ENCODE measurements around the gene APBA1. TPM values are rescaled to one million over a fixed set of nuclear protein-coding genes. Genes with fewer than 3 reads are reported as not detected.

The APBA1 gene
- polyA plus RNA-seq, 6 donors from 2014 or later, result not detected

DNA sequence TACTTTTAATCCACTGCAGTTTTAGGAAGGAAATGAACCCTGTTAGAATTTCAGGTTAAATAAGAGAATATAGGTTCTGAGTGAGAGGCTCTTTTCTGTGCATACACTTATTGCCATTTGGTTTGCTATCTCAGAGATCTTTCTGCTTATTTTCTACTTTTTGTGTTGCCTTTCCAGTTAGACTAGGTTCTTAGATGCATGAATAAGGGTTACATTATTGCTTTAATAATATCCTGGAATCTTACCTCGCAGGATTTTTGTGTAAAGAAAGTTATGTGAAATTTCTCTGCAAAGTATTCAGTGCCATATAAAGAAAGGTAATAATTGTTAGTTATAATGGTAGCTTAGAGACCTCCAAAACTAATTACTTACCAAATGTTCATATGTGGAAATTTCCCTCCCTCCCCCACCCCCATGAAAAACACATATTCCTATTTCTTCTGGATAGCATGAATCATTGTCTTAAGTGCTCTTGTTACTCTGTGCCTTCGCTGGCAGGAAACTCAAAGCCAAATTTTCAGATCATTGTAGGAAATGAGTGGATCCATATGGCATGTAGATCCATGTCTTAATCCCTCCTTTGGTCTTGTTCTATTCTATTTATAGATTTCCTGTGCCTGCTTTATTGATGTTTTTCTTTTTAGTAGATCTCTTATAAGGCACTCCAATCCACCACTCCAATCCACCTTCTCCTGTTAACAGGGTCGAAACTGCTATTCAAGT is 2.7 kb upstream of the APBA1 start:
- H3K4me3 Mint-ChIP-seq, result peak overlapping the region in 4 of 8 donors; percentile 1 to 73 (median 26)
- ATAC-seq (ENCODE audit: low read depth in 2 of 2) (no peak), DNase-seq (no peak)
- peaks cover 11 to 12% (median 11%) of the 10 kb centered on the region in 3 donors for H3K4me1 Mint-ChIP-seq
- H3K36me3 Mint-ChIP-seq, result no peaks in the 10 kb centered on the region
- no peaks in the 10 kb centered on the region for H3K9me3 Mint-ChIP-seq
- H3K27me3 Mint-ChIP-seq, result peaks cover 30 to 54% (median 38%) of the 10 kb centered on the region in 3 donors
- H3K27ac Mint-ChIP-seq, result no peak overlapping the region

DNA sequence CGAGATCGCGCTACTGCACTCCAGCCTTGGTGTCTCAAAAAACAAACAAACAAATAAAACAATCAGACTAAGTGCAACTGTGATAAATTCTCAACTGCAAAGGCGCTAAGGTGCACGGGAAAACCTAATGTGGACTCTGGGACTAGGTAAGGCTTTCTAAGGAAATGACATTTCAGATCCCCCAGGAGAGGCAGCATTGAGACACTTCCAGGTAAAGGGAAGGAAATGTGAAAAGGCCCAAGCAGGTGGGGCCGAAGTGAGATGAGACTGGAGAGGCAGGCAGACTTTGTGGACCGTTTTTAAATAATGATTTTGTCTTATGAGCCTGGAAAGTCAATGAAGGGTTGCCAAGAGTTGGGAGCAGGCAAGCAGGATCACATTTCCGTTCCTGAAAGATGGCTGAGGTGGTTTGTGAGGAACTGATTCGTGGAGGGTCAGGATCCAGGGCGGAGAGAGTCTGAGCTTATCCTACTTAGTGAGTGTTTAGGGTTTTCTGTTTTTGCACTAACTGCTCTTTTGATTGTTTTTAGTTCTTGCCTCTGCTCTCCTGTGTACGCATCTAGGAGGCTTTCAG is 2.0 kb upstream of the APBA1 start:
- Mint-ChIP-seq H3K27ac (no peak overlapping the region), H3K9me3 (no peaks in the 10 kb centered on the region), H3K36me3 (no peaks in the 10 kb centered on the region), H3K4me3 (peak overlapping the region in 4 of 8 donors; percentile 1 to 73 (median 37)), H3K27me3 (peaks cover 30 to 54% (median 35%) of the 10 kb centered on the region in 3 donors), H3K4me1 (peaks cover 11 to 12% (median 11%) of the 10 kb centered on the region in 3 donors)
- DNase-seq (no peak), ATAC-seq (ENCODE audit: low read depth in 2 of 2) (no peak)

DNA sequence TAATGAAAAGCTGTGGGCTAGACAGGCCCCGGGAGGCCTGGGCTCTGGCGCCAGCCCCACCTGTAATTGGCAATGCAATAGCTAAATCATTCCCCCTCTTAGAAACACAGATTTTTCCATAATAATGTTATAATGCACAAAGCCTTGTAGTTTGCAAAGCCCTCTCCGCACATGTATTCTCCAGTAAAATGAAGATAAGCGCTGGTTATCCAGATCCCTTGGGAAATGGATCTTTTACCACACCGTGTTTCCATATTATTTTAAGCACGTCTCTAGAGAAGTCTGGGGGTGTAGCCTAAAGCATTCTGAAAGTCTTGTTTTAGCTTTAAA is 1.1 kb upstream of the APBA1 start:
- H3K4me1 Mint-ChIP-seq, result peaks cover 11 to 12% (median 11%) of the 10 kb centered on the region in 3 donors
- H3K27me3 Mint-ChIP-seq, result peaks cover 28 to 48% (median 30%) of the 10 kb centered on the region in 3 donors
- DNase-seq, result no peak
- ATAC-seq (ENCODE audit: low read depth in 2 of 2), result no peak
- H3K9me3 Mint-ChIP-seq, result no peaks in the 10 kb centered on the region
- peak overlapping the region; percentile 73 to 91 (median 82) for H3K4me3 Mint-ChIP-seq
- H3K27ac Mint-ChIP-seq, result no peak overlapping the region
- no peaks in the 10 kb centered on the region for H3K36me3 Mint-ChIP-seq

DNA sequence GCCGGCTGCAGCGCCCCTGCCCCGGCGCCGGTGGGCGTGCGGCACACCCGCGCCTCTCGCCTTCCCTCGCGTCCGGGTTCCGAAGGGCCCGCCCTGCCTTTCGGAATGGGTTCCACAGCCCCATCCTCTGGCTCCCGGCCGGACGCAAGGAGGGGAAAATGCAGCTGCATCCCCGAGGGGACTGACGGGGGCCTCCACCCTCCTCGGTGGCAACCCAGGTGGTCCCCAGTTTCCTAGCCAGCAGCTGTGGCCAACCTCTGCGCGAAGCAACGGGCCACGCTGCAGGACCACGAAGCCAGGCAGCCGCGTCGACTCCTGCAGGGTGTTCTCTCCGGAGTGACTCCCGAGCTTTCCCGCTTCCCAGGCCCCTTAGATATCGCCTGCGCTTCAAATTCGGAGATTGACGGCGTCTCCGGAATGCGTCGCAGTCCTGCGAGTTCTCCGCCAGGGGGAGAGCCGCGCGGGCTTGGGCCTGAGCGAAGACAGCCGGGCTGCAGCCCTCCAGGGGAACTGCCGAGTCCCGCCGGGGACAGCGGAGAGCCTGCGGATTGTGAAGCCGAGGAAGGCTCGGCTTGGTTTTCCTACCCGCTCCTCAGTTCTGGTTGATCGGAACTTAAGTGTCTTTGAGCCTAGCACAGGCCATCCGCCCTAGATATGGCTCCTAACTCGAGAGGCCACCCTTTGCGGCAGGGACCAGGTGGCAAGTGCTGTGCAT is 582 bp upstream of the APBA1 start:
- Mint-ChIP-seq H3K4me1 (peaks cover 11 to 12% (median 11%) of the 10 kb centered on the region in 3 donors), H3K4me3 (peak overlapping the region; percentile 73 to 91 (median 82)), H3K9me3 (no peaks in the 10 kb centered on the region), H3K27me3 (peaks cover 28 to 48% (median 30%) of the 10 kb centered on the region in 3 donors), H3K36me3 (no peaks in the 10 kb centered on the region), H3K27ac (peak overlapping the region in 1 of 6 donors; percentile 15)
- ATAC-seq (ENCODE audit: low read depth in 2 of 2) (peak; percentile 88), DNase-seq (peak; percentile 46)

DNA sequence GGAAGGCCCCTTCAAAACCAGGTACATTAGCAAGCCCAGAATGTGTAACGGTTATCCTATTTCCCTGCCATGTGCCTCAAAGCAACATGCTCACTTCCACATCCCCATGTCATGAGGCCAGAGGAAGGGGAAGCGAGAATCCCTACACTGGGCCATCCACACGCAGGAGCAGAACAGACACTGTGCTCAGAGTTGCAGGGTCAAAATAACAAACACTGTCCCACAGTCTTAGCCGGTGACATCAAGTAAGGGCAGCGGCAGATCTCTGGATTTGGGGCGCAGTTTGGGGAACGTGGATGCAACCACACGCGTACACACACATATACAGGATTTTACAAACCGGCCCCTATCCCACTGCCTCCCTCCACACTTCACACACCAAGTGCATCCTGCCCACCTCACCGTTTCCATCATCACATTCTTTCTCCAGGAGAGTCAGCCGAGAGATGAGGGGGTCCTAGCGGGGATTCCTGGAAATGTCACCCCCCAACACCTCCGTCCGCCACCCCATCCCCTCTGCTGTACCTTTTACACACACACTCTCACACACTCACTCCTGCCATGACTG is 776 bp downstream of the APBA1 start:
- Mint-ChIP-seq H3K4me3 (peak overlapping the region; percentile 51 to 86 (median 76)), H3K36me3 (no peaks in the 10 kb centered on the region), H3K27me3 (peaks cover 23 to 42% (median 30%) of the 10 kb centered on the region in 3 donors), H3K4me1 (peaks cover 11 to 12% (median 11%) of the 10 kb centered on the region in 3 donors), H3K27ac (no peak overlapping the region), H3K9me3 (no peaks in the 10 kb centered on the region)
- ATAC-seq (ENCODE audit: low read depth in 2 of 2), result no peak
- DNase-seq, result no peak

DNA sequence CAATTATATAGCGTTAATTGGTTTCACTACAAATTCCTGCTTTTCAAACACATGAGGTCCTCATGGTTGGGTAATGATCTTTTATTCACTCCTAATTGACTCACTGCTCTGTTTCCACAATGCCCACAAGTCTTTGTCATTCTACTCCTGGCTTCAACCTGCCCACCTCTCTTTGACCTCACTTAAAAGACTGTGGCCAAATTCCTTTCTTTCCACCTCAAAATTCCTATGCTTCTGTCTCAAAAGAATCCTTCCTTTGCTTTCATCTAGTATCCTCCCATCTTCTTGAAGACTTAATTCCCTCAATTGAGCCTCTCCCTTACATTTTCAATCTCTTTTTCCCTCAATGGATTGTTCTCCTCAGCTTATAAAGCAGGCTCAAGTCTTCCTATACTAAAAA is 4.9 kb downstream of the APBA1 start:
- no peak for ATAC-seq (ENCODE audit: low read depth in 2 of 2)
- peaks cover 23 to 27% (median 24%) of the 10 kb centered on the region in 3 donors for H3K27me3 Mint-ChIP-seq
- H3K4me3 Mint-ChIP-seq, result no peak overlapping the region

DNA sequence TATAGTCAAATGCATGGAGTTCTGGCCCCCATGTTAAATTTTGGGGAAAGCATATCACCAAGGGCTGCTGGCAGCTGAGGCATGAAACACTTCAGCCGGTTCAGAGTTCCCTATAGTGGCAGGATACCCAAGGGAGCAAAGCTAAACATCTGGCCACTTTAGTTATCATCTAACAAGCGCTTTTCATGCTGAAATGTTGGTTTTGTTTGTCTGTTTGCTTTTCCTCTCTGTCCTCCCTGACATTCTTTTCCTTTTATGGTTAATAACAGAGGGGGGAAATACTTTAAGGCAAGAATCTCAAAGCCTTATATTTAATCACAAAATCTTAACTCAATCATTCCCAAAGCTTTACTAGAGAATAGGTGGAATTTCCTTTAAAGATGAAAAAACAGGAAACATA is 11.9 kb downstream of the APBA1 start:
- Mint-ChIP-seq H3K27ac (no peak overlapping the region), H3K4me3 (no peak overlapping the region), H3K27me3 (peaks cover 23 to 34% (median 30%) of the 10 kb centered on the region in 3 donors), H3K9me3 (no peaks in the 10 kb centered on the region), H3K4me1 (no peaks in the 10 kb centered on the region), H3K36me3 (no peaks in the 10 kb centered on the region)
- ATAC-seq (ENCODE audit: low read depth in 2 of 2) (no peak), DNase-seq (no peak)

More for the DNA sequence above, 4.9 kb downstream of the APBA1 start:
- Mint-ChIP-seq H3K9me3 (no peaks in the 10 kb centered on the region), H3K36me3 (no peaks in the 10 kb centered on the region), H3K27ac (no peak overlapping the region), H3K4me1 (peaks cover 4 to 7% (median 6%) of the 10 kb centered on the region in 3 donors)
- DNase-seq, result no peak

DNA sequence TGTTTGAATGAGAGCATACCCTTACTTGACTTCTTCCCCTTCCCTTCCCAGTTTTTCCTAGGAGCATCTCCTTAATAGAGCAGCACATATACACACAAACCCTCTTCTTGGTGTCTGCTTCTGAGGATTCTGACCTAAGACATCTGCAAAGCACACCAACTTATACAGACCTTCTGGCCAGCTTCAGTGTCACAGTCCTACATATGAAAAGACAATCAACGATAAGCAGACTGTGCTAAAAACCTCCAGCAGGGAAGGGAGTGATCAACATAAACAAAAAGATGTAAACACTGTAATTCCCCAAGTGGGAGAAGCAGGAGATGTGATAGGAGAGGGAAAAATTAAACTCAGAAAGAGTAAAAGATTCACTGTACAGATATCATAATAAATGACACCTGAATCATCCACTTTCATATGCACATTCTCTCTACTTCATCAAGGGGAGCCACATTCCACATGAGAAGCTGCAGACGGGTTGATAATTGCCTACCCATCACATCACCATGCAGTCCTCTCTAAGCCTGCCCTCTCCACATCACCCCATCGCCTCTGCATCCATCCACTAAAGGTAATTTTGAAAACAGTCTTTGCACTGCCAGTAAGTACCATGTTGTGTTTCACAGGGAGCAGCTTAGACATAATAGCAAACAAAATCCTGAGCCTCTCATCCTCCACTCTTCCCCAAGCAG is 13.0 kb downstream of the APBA1 start:
- H3K4me1 Mint-ChIP-seq, result no peaks in the 10 kb centered on the region
- H3K36me3 Mint-ChIP-seq, result no peaks in the 10 kb centered on the region
- H3K9me3 Mint-ChIP-seq, result no peaks in the 10 kb centered on the region
- no peak overlapping the region for H3K27ac Mint-ChIP-seq
- peaks cover 19 to 31% (median 30%) of the 10 kb centered on the region in 3 donors for H3K27me3 Mint-ChIP-seq
- ATAC-seq (ENCODE audit: low read depth in 2 of 2), result no peak
- no peak overlapping the region for H3K4me3 Mint-ChIP-seq
- no peak for DNase-seq

DNA sequence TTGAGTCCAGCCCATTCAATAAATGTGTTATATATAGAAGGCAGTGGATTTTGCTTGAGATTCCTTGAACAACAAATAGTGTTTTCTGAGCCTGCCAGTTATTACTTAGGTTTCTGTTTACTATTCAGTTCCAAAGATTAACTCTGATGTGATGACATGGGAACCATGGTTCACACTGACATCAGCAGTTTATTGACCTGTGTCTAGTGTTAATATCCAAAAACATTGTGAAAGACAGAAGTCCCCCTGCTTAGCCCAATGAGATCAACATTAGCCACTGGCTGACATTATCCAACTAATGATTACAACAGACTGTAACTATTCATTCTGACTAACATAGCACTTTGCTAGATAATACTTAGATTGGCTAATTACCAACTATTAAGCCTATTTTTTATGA is 14.9 kb downstream of the APBA1 start:
- DNase-seq, result no peak
- Mint-ChIP-seq H3K9me3 (no peaks in the 10 kb centered on the region), H3K4me1 (no peaks in the 10 kb centered on the region), H3K4me3 (no peak overlapping the region), H3K27ac (no peak overlapping the region), H3K36me3 (no peaks in the 10 kb centered on the region), H3K27me3 (peaks cover 14 to 29% (median 25%) of the 10 kb centered on the region in 3 donors)
- ATAC-seq (ENCODE audit: low read depth in 2 of 2), result no peak

DNA sequence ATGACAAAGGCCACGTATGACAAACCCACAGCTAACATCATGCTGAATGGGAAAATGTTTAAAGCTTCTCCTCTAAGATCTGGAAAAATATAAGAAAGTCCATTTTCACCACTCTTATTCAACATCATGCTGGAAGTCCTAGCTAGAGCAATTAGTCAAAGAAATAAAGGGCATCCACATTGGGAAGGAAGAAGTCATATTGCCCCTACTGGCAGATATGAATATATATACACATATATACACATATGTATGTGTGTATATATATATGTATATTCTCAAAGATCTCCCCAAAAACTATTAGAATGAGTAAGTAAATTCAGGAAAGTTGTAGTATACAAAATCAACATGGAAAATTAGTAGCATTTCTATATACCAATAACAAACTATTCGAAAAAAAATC is 17.1 kb downstream of the APBA1 start:
- peaks cover 0 to 1% (median 0%) of the 10 kb centered on the region in 7 donors for H3K9me3 Mint-ChIP-seq
- no peak for DNase-seq
- H3K4me3 Mint-ChIP-seq, result no peak overlapping the region
- no peak for ATAC-seq (ENCODE audit: low read depth in 2 of 2)
- H3K36me3 Mint-ChIP-seq, result no peaks in the 10 kb centered on the region
- no peak overlapping the region for H3K27ac Mint-ChIP-seq
- H3K27me3 Mint-ChIP-seq, result peaks cover 6 to 19% (median 9%) of the 10 kb centered on the region in 3 donors
- no peaks in the 10 kb centered on the region for H3K4me1 Mint-ChIP-seq

DNA sequence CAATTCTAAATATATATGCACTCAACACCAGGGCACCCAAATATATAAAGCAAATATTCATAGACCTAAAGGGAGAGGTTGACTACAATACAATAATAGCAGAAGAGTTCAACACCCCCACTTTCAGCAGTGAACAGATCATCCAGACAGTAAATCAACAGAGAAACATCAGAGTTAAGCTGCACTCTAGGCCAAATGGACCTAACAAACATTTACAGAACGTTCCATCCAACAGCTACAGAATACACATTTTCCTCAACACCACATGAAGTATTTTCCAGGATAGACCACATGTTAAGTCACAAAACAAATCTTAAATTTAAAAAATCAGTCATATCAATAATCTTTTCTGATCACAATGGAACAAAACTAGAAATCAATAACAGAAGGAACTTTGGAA is 18.9 kb downstream of the APBA1 start:
- no peak overlapping the region for H3K4me3 Mint-ChIP-seq
- H3K36me3 Mint-ChIP-seq, result no peaks in the 10 kb centered on the region
- H3K9me3 Mint-ChIP-seq, result peaks cover 0 to 1% (median 0%) of the 10 kb centered on the region in 7 donors

DNA sequence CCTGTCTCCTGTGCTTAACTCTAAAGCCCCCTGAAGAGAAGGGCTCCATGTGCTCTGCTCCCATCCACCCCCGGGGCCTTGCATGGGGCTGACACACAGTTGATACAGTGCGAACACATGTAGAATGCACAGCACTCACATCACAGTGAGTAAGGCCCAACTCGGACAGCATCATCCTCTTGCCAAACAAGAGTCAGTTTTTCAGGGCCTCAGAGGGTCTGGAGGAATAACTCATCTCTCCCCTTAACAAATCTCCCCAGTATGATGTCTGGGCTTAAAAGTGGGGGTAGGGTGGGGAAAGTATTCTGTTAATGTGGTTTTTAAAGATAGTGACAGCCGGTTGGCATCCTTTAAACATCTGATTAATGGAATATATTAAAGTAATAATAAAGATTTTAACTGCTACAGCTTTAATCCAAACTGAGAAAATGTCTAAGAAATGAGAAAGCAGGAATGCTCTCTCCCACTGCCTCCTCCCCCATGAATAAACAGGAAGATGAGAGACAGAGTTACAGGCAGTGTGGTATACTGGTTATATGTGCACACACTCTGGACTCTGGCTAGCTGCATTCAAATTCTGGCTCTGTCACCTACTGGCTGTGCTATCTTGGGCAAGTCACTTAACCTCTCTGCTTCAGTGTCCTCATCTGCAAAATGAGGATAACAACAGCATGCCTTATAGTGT is 22.5 kb downstream of the APBA1 start:
- no peaks in the 10 kb centered on the region for H3K4me1 Mint-ChIP-seq

More for the DNA sequence above, 18.9 kb downstream of the APBA1 start:
- no peak for DNase-seq
- no peak for ATAC-seq (ENCODE audit: low read depth in 2 of 2)
- Mint-ChIP-seq H3K4me1 (no peaks in the 10 kb centered on the region), H3K27me3 (peaks cover 5 to 15% (median 11%) of the 10 kb centered on the region in 3 donors), H3K27ac (no peak overlapping the region)

More for the DNA sequence above, 22.5 kb downstream of the APBA1 start:
- Mint-ChIP-seq H3K4me3 (no peak overlapping the region), H3K27me3 (peaks cover 5 to 18% (median 11%) of the 10 kb centered on the region in 3 donors), H3K36me3 (no peaks in the 10 kb centered on the region), H3K27ac (no peak overlapping the region), H3K9me3 (peaks cover 0 to 1% (median 0%) of the 10 kb centered on the region in 7 donors)
- ATAC-seq (ENCODE audit: low read depth in 2 of 2) (no peak), DNase-seq (no peak)
